ENCODE results near the gene ARPIN. TPM values are rescaled to one million over a fixed set of nuclear protein-coding genes. Genes with fewer than 3 reads are reported as not detected.
"Not testable (repeated sequence)": the region's sequence is repeated elsewhere in the genome, so short reads cannot be mapped to it uniquely, and the experiment has no call there.

ARPIN gene
- total and polyA plus RNA-seq, 2 experiments from 2014 or later = 0.79 to 2.8 TPM

GRCh38 chr15:89958107-89958805, 45.5 kb upstream of the ARPIN start:
- Histone ChIP-seq H4K20me1 (replicated peaks; ENCODE audit: insufficient read depth) (no peaks in the 10 kb centered on the region), H3F3A (replicated peaks; ENCODE audit: low read depth) (no peaks in the 10 kb centered on the region), H3K36me3 (ENCODE audit: insufficient read depth) (no peaks in the 10 kb centered on the region), H3K9me2 (ENCODE audit: insufficient read depth) (no peaks in the 10 kb centered on the region), H3K4me1 (ENCODE audit: insufficient read depth) (no peaks in the 10 kb centered on the region), H2AFZ (peak overlapping the region; percentile 74), H3K27ac (ENCODE audit: low read depth) (no peak overlapping the region), H3K4me3 (no peak overlapping the region), H3K4me2 (no peak overlapping the region), H3K79me2 (replicated peaks; ENCODE audit: insufficient read depth) (no peaks in the 10 kb centered on the region), H3K27me3 (ENCODE audit: insufficient read depth) (no peaks in the 10 kb centered on the region)
- H3K4me3 Mint-ChIP-seq = no peak overlapping the region
- no peaks in the 10 kb centered on the region for H3K36me3 Mint-ChIP-seq (ENCODE audit: low read depth)
- ATAC-seq (no peak), DNase-seq (ENCODE audit: low spot score) (no peak)
- H3K27me3 Mint-ChIP-seq (ENCODE audit: insufficient read depth, low read depth, poor library complexity) = peaks cover 5% of the 10 kb centered on the region
- H3K4me1 Mint-ChIP-seq = no peaks in the 10 kb centered on the region
- no peak for TF ChIP-seq POLR2AphosphoS5 (IDR thresholded peaks at IDR 0.05; ENCODE audit: low read depth)
- no peak for TF ChIP-seq NANOG (IDR thresholded peaks at IDR 0.05; ENCODE audit: borderline replicate concordance)
- H3K9me3 Mint-ChIP-seq = peaks cover 4% of the 10 kb centered on the region; the same call in 2 of the 3 replicates
- no peak overlapping the region for H3K27ac Mint-ChIP-seq

- H3K4me1 ChIP-seq (ENCODE audit: insufficient read depth); H3K27ac Mint-ChIP-seq; H3K27me3 ChIP-seq (ENCODE audit: insufficient read depth); ATAC-seq; H3K4me3 Mint-ChIP-seq; H2AFZ ChIP-seq; H3F3A ChIP-seq (replicated peaks; ENCODE audit: low read depth); H3K27ac ChIP-seq (ENCODE audit: low read depth); H3K36me3 ChIP-seq (ENCODE audit: insufficient read depth); DNase-seq (ENCODE audit: low spot score); H3K9me2 ChIP-seq (ENCODE audit: insufficient read depth); H3K4me2 ChIP-seq; H3K27me3 Mint-ChIP-seq (ENCODE audit: insufficient read depth, low read depth, poor library complexity); H3K9me3 Mint-ChIP-seq; H3K79me2 ChIP-seq (replicated peaks; ENCODE audit: insufficient read depth); H3K4me1 Mint-ChIP-seq; H4K20me1 ChIP-seq (replicated peaks; ENCODE audit: insufficient read depth); H3K4me3 ChIP-seq; H3K36me3 Mint-ChIP-seq (ENCODE audit: low read depth): not testable (repeated sequence)
Measured at GRCh38 chr15:89955449-89955998, 42.8 kb upstream of the ARPIN start.

GRCh38 chr15:89954541-89954940, 41.8 kb upstream of the ARPIN start:
- no peak overlapping the region for H3K27ac Mint-ChIP-seq
- Histone ChIP-seq H3K36me3 (ENCODE audit: insufficient read depth) (no peaks in the 10 kb centered on the region), H3K27me3 (ENCODE audit: insufficient read depth) (no peaks in the 10 kb centered on the region), H3K4me3 (no peak overlapping the region), H3K27ac (ENCODE audit: low read depth) (no peak overlapping the region), H3K9me2 (ENCODE audit: insufficient read depth) (no peaks in the 10 kb centered on the region), H2AFZ (no peak overlapping the region), H3K4me1 (ENCODE audit: insufficient read depth) (no peaks in the 10 kb centered on the region), H3K79me2 (replicated peaks; ENCODE audit: insufficient read depth) (no peaks in the 10 kb centered on the region), H3F3A (replicated peaks; ENCODE audit: low read depth) (no peaks in the 10 kb centered on the region), H3K4me2 (no peak overlapping the region), H4K20me1 (replicated peaks; ENCODE audit: insufficient read depth) (no peaks in the 10 kb centered on the region)
- no peak for ATAC-seq
- peaks cover 4% of the 10 kb centered on the region; the same call in 2 of the 3 replicates for H3K9me3 Mint-ChIP-seq
- no peaks in the 10 kb centered on the region for H3K36me3 Mint-ChIP-seq (ENCODE audit: low read depth)
- no peak overlapping the region for H3K4me3 Mint-ChIP-seq
- H3K27me3 Mint-ChIP-seq (ENCODE audit: insufficient read depth, low read depth, poor library complexity) = peaks cover 7% of the 10 kb centered on the region
- DNase-seq (ENCODE audit: low spot score) = no peak
- H3K4me1 Mint-ChIP-seq = peaks cover 3% of the 10 kb centered on the region; the same call in 2 of the 3 replicates
- TF ChIP-seq ZNF114 (CRISPR knock-in tag; IDR thresholded peaks at IDR 0.05) (no peak), STAT1 (IDR thresholded peaks at IDR 0.05; ENCODE audit: unreplicated experiment) (no peak), CREB1 (CRISPR knock-in tag; IDR thresholded peaks at IDR 0.05; ENCODE audit: low read depth) (no peak), CTCF (conservative IDR thresholded peaks at IDR 0.05; ENCODE audit: low read depth in 2 of 2) (no peak), EZH2phosphoT487 (IDR thresholded peaks at IDR 0.05; ENCODE audit: unreplicated experiment) (no peak), ZNF462 (CRISPR knock-in tag; IDR thresholded peaks at IDR 0.05) (no peak)
